ENCODE measurements around the gene NPHP4.

Gene NPHP4

GRCh38 chr1:6001992-6002576 is 9.9 kb upstream of the NPHP4 start:
- H3K9me3 Mint-ChIP-seq = no peaks in the 10 kb centered on the region
- H3K36me3 Mint-ChIP-seq = peaks cover 25% of the 10 kb centered on the region
- ATAC-seq = peak; percentile 12
- peaks cover 54% of the 10 kb centered on the region for H3K4me1 Mint-ChIP-seq
- no peak for DNase-seq (ENCODE audit: low spot score in 2 of 2)
- H3K27ac Mint-ChIP-seq = no peak overlapping the region
- no peak overlapping the region for H3K4me3 Mint-ChIP-seq

- no peak for DNase-seq (ENCODE audit: low spot score in 2 of 2)
- Mint-ChIP-seq H3K9me3 (no peaks in the 10 kb centered on the region), H3K4me1 (peaks cover 58% of the 10 kb centered on the region), H3K36me3 (peaks cover 31% of the 10 kb centered on the region), H3K4me3 (no peak overlapping the region), H3K27ac (peak overlapping the region; percentile 88)
- ATAC-seq = no peak
Observed at GRCh38 chr1:6000444-6001288, 8.4 kb upstream of the NPHP4 start.

GRCh38 chr1:5999711-6000443 is 7.7 kb upstream of the NPHP4 start:
- ATAC-seq = no peak
- no peak for DNase-seq (ENCODE audit: low spot score in 2 of 2)
- Mint-ChIP-seq H3K9me3 (no peaks in the 10 kb centered on the region), H3K36me3 (peaks cover 33% of the 10 kb centered on the region), H3K4me3 (no peak overlapping the region), H3K27ac (peak overlapping the region; percentile 88), H3K4me1 (peaks cover 64% of the 10 kb centered on the region)

- no peak overlapping the region for H3K4me3 Mint-ChIP-seq
- DNase-seq (ENCODE audit: low spot score in 2 of 2) (no peak), ATAC-seq (no peak)
- peaks cover 35% of the 10 kb centered on the region for H3K36me3 Mint-ChIP-seq
- H3K27ac Mint-ChIP-seq = no peak overlapping the region
- peaks cover 73% of the 10 kb centered on the region for H3K4me1 Mint-ChIP-seq
- H3K9me3 Mint-ChIP-seq = no peaks in the 10 kb centered on the region
Observed at GRCh38 chr1:5998906-5999301, 6.7 kb upstream of the NPHP4 start.

- no peak for ATAC-seq
- peaks cover 74% of the 10 kb centered on the region for H3K4me1 Mint-ChIP-seq
- H3K4me3 Mint-ChIP-seq = no peak overlapping the region
- H3K27ac Mint-ChIP-seq = no peak overlapping the region
- no peak for DNase-seq (ENCODE audit: low spot score in 2 of 2)
- peaks cover 34% of the 10 kb centered on the region for H3K36me3 Mint-ChIP-seq
- H3K9me3 Mint-ChIP-seq = no peaks in the 10 kb centered on the region
Observed at GRCh38 chr1:5998051-5998905, 6.1 kb upstream of the NPHP4 start.

- no peak for DNase-seq (ENCODE audit: low spot score in 2 of 2)
- no peak for ATAC-seq
- Mint-ChIP-seq H3K27ac (peak overlapping the region; percentile 26), H3K4me3 (no peak overlapping the region), H3K9me3 (no peaks in the 10 kb centered on the region), H3K36me3 (peaks cover 42% of the 10 kb centered on the region), H3K4me1 (peaks cover 70% of the 10 kb centered on the region)
Observed at GRCh38 chr1:5997316-5997715, 5.1 kb upstream of the NPHP4 start.

GRCh38 chr1:5996641-5997270 is 4.5 kb upstream of the NPHP4 start:
- H3K4me3 Mint-ChIP-seq = no peak overlapping the region
- no peaks in the 10 kb centered on the region for H3K9me3 Mint-ChIP-seq
- peaks cover 67% of the 10 kb centered on the region for H3K4me1 Mint-ChIP-seq
- no peak for DNase-seq (ENCODE audit: low spot score in 2 of 2)
- ATAC-seq = no peak
- peaks cover 45% of the 10 kb centered on the region for H3K36me3 Mint-ChIP-seq
- H3K27ac Mint-ChIP-seq = peak overlapping the region; percentile 26

GRCh38 chr1:5995871-5996630 is 3.8 kb upstream of the NPHP4 start:
- peak overlapping the region; percentile 14 for H3K4me3 Mint-ChIP-seq
- ATAC-seq (no peak), DNase-seq (ENCODE audit: low spot score in 2 of 2) (no peak)
- peaks cover 62% of the 10 kb centered on the region for H3K4me1 Mint-ChIP-seq
- H3K9me3 Mint-ChIP-seq = no peaks in the 10 kb centered on the region
- H3K36me3 Mint-ChIP-seq = peaks cover 45% of the 10 kb centered on the region
- H3K27ac Mint-ChIP-seq = peak overlapping the region; percentile 91

- peak overlapping the region; percentile 91 for H3K27ac Mint-ChIP-seq
- H3K4me1 Mint-ChIP-seq = peaks cover 60% of the 10 kb centered on the region
- peaks cover 39% of the 10 kb centered on the region for H3K36me3 Mint-ChIP-seq
- ATAC-seq = peak; percentile 43
- peak overlapping the region; percentile 98 for H3K4me3 Mint-ChIP-seq
- no peaks in the 10 kb centered on the region for H3K9me3 Mint-ChIP-seq
- peak; percentile 32 to 75 for DNase-seq (ENCODE audit: low spot score in 2 of 2)
Observed at GRCh38 chr1:5994713-5995621, 2.7 kb upstream of the NPHP4 start.

GRCh38 chr1:5993556-5994491 is 1.6 kb upstream of the NPHP4 start:
- Mint-ChIP-seq H3K36me3 (peaks cover 39% of the 10 kb centered on the region), H3K9me3 (no peaks in the 10 kb centered on the region), H3K4me3 (peak overlapping the region; percentile 98), H3K27ac (peak overlapping the region; percentile 91), H3K4me1 (peaks cover 57% of the 10 kb centered on the region)
- ATAC-seq (no peak), DNase-seq (ENCODE audit: low spot score in 2 of 2) (peak in 1 of 2 donors; percentile 69)

- Mint-ChIP-seq H3K36me3 (peaks cover 39% of the 10 kb centered on the region), H3K4me1 (peaks cover 50% of the 10 kb centered on the region), H3K27ac (peak overlapping the region; percentile 91), H3K4me3 (peak overlapping the region; percentile 98), H3K9me3 (no peaks in the 10 kb centered on the region)
- ATAC-seq (peak; percentile 2), DNase-seq (ENCODE audit: low spot score in 2 of 2) (peak in 1 of 2 donors; percentile 64)
Observed at GRCh38 chr1:5992814-5993555, 760 bp upstream of the NPHP4 start.

All from stimulated activated effector memory CD8-positive, alpha-beta T cell treated with anti-CD3 and anti-CD28 coated beads, Interleukin-12 subunit alpha, Interleukin-12 subunit beta, amount 100 ng/mL, for 72 hours (primary cell).